Caco-2 (cell line): ENCODE results near the gene SSRP1. TPM values are rescaled to one million over a fixed set of nuclear protein-coding genes. Genes with fewer than 3 reads are reported as not detected.
A peak's percentile ranks its signal among the peaks of the same experiment; 100 is the strongest.

Experiments
- BruUV-seq: library from RNA; stranded (reverse); fragments of 400-500 nt; replicated peaks from 2 replicates; lab custom pipeline; 2021; lab: Mats Ljungman, UMichigan
- CTCF ChIA-PET: fragments of 300-600 bp; sonication (Branson Sonifier 250); formaldehyde crosslinking; loops from one replicate; lab custom pipeline; 2022; ENCODE audit warnings: antibody characterized with exemption; lab: Charles Lee
- POLR2A ChIA-PET: fragments of 300-600 bp; sonication (Branson Sonifier 250); formaldehyde crosslinking; loops from one replicate; lab custom pipeline; 2022; ENCODE audit warnings: antibody characterized with exemption; lab: Charles Lee
- DNase-seq, 2 experiments: peaks; one replicate each; pipeline versions ENCODE4 v3.0.0 to v3.0.0-alpha.2; 2020 to 2022
- H3K27me3 ChIP-seq: replicated peaks from 2 replicates; pipeline ENCODE4 v1.6.0; 2011; ENCODE audit warnings: low read length; ENCODE audit not compliant: control insufficient read depth, insufficient read depth
- H3K36me3 ChIP-seq: 2 replicates; pipeline ENCODE4 v1.5.1; 2011; ENCODE audit warnings: low read length; ENCODE audit not compliant: control insufficient read depth, insufficient read depth
- H3K4me1 ChIP-seq: fragments of 250-450 bp; sonication (Bioruptor Pico); 2 replicates; pipeline ENCODE4 v1.5.1; 2020; ENCODE audit warnings: mild to moderate bottlenecking
- H3K4me3 ChIP-seq: 2 replicates; pipeline ENCODE4 v1.5.1; 2011; ENCODE audit warnings: low read depth, mild to moderate bottlenecking, control low read depth, low read length
- H3K9me3 ChIP-seq: fragments of 250-450 bp; sonication (Bioruptor Pico); 2 replicates; pipeline ENCODE4 v1.5.1; 2020; ENCODE audit warnings: mild to moderate bottlenecking, moderate library complexity
- H3K27ac Mint-ChIP-seq: one replicate; pipeline ENCODE4 v1.8.0; 2022; ENCODE audit warnings: mixed read lengths; ENCODE audit not compliant: unreplicated experiment
- H3K27me3 Mint-ChIP-seq: one replicate; pipeline ENCODE4 v1.8.0; 2022; ENCODE audit warnings: mixed read lengths; ENCODE audit not compliant: insufficient read depth, unreplicated experiment
- H3K36me3 Mint-ChIP-seq: one replicate; pipeline ENCODE4 v1.8.0; 2022; ENCODE audit warnings: mild to moderate bottlenecking, mixed read lengths; ENCODE audit not compliant: insufficient read depth, unreplicated experiment
- H3K4me1 Mint-ChIP-seq: one replicate; pipeline ENCODE4 v1.8.0; 2022; ENCODE audit warnings: low read depth, mixed read lengths; ENCODE audit not compliant: unreplicated experiment
- H3K4me3 Mint-ChIP-seq: one replicate; pipeline ENCODE4 v1.8.0; 2022; ENCODE audit warnings: mild to moderate bottlenecking, moderate library complexity, mixed read lengths; ENCODE audit not compliant: unreplicated experiment
- H3K9me3 Mint-ChIP-seq: one replicate; pipeline ENCODE4 v1.8.0; 2022; ENCODE audit warnings: mixed read lengths; ENCODE audit not compliant: unreplicated experiment
- intact Hi-C: fragments of 100-400 bp; cut with micrococcal nuclease; formaldehyde crosslinking; loops from one replicate; pipeline ENCODE4 v1.10.0; 2022; ENCODE audit not compliant: unreplicated experiment
- total RNA-seq: library from RNA; stranded (reverse); gene quantifications from 2 replicates; pipeline ENCODE4 v1.2.3, GENCODE V29; 2022
- TF ChIP-seq, protein P1 (sequence below), 2 experiments: fragments of 200-600 bp in 1 of 2; IDR thresholded peaks; 1 replicate in 1 of 2; 2 replicates in 1 of 2; pipeline versions ENCODE4 v1.5.1 to v1.8.0; 2011 to 2022; ENCODE audit warnings: antibody characterized with exemption in 1 of 2, control low read depth in 1 of 2, inconsistent platforms in 1 of 2, low read depth in 1 of 2, low read length in 1 of 2, mild to moderate bottlenecking in 1 of 2, moderate library complexity in 1 of 2; ENCODE audit not compliant: insufficient read depth in 1 of 2, severe bottlenecking in 1 of 2, unreplicated experiment in 1 of 2

Gene SSRP1
- total RNA-seq, 1 experiment from 2014 or later, result 212 TPM

GRCh38 chr11:57327721-57328120 is 8.0 kb downstream of the SSRP1 start:
- intact Hi-C loops, result no loop called here
- TF ChIP-seq, protein P1, sequence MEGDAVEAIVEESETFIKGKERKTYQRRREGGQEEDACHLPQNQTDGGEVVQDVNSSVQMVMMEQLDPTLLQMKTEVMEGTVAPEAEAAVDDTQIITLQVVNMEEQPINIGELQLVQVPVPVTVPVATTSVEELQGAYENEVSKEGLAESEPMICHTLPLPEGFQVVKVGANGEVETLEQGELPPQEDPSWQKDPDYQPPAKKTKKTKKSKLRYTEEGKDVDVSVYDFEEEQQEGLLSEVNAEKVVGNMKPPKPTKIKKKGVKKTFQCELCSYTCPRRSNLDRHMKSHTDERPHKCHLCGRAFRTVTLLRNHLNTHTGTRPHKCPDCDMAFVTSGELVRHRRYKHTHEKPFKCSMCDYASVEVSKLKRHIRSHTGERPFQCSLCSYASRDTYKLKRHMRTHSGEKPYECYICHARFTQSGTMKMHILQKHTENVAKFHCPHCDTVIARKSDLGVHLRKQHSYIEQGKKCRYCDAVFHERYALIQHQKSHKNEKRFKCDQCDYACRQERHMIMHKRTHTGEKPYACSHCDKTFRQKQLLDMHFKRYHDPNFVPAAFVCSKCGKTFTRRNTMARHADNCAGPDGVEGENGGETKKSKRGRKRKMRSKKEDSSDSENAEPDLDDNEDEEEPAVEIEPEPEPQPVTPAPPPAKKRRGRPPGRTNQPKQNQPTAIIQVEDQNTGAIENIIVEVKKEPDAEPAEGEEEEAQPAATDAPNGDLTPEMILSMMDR (IDR thresholded peaks at IDR 0.05; ENCODE audit: insufficient read depth in 1 of 2, low read depth in 1 of 2, low read length in 1 of 2, severe bottlenecking in 1 of 2, unreplicated experiment in 1 of 2), result no peak
- H3K27me3 Mint-ChIP-seq, result no peaks in the 10 kb centered on the region
- H3K27ac Mint-ChIP-seq, result peak overlapping the region; percentile 3
- no peaks in the 10 kb centered on the region for H3K27me3 ChIP-seq
- H3K36me3 Mint-ChIP-seq, result peaks cover 85% of the 10 kb centered on the region
- H3K36me3 ChIP-seq, result peaks cover 5% of the 10 kb centered on the region
- H3K4me1 ChIP-seq, result peaks cover 30% of the 10 kb centered on the region
- BruUV-seq, result no TSS peak
- no peaks in the 10 kb centered on the region for H3K9me3 Mint-ChIP-seq
- CTCF ChIA-PET, result no interaction called here
- H3K4me3 Mint-ChIP-seq, result no peak overlapping the region
- DNase-seq, result no peak
- peaks cover 36% of the 10 kb centered on the region for H3K4me1 Mint-ChIP-seq
- no peak overlapping the region for H3K4me3 ChIP-seq
- no peaks in the 10 kb centered on the region for H3K9me3 ChIP-seq
- POLR2A ChIA-PET, result no interaction called here

DNA sequence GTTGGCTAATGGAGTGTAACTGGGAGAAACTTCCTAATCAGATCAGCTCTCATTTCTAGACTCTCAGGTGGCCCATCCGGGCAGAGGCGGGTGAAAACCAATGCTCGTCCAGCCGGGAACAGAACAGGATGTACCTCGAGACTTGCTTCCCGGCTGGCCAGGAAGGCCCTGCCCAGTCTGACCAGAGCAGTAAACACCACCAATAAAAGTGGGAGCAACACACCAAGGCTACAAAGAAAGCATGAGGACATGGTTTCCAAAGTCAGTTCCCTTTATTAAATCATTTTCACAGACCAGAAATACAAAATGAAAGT is 10.0 kb downstream of the SSRP1 start:
- Mint-ChIP-seq H3K27ac (peak overlapping the region; percentile 95), H3K4me1 (peaks cover 55% of the 10 kb centered on the region), H3K9me3 (no peaks in the 10 kb centered on the region), H3K36me3 (peaks cover 77% of the 10 kb centered on the region), H3K27me3 (no peaks in the 10 kb centered on the region), H3K4me3 (peak overlapping the region; percentile 88)
- Histone ChIP-seq H3K36me3 (peaks cover 4% of the 10 kb centered on the region), H3K9me3 (no peaks in the 10 kb centered on the region), H3K4me3 (peak overlapping the region; percentile 79), H3K4me1 (peaks cover 50% of the 10 kb centered on the region), H3K27me3 (no peaks in the 10 kb centered on the region)
- POLR2A ChIA-PET, result interaction anchor here (0.5 to 2.2 kb wide), 6 partner anchors 8 to 168 kb away, joined by 3 to 31 read pairs (median 4); partner anchors contain the start of gene SSRP1
- CTCF ChIA-PET, result interaction anchor here (1.2 to 2.3 kb wide), 4 partner anchors 10 to 76 kb away, joined by 3 to 13 read pairs (median 8); partner anchors contain the start of gene SSRP1
- TF ChIP-seq, protein P1 (IDR thresholded peaks at IDR 0.05; ENCODE audit: insufficient read depth in 1 of 2, low read depth in 1 of 2, low read length in 1 of 2, severe bottlenecking in 1 of 2, unreplicated experiment in 1 of 2), result no peak
- DNase-seq, result no peak
- intact Hi-C loops, result loop anchor here (1.0 to 2.0 kb wide), 3 partner anchors 10 to 37 kb away; partner anchors contain the start of gene SSRP1
- no TSS peak for BruUV-seq

DNA sequence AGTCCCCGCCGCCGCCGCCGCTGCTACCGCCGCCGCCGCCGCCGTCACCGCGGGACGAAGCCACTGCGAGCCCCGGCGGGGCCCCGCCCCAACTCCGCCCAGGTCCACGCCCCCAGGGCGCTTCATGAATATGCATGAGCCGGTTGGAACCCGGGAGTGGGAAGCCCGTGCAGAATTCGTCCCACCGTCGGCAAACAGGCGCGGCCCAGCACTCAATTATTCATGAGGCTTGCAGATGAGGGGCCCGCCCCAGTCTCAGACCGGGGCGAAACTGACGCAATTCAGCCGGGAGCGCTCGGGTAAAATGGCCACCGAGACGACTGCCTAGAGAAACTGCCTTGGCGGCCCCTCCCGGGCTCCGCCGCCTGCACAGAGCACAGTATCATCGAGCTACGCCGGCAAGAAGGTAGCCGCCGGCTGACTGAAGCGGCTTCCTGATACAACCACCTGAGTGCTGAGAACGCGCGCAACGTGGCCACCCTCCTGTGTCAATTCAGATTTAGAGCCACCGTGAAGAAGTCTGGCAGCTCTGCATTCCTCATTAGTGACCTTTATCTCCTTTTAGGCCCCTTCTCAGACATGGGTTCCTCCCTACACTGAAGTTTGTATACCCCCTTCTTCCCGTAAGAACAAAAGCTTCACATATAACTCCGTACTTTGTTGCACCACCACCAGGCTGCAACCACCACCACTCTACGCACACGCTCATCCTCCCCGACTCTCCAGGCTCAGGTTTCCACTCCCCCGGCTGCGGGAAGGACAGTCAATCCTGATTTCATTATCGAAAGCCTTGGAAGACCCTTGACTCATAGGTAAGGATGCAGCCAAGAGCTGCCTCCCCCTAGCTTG is 10.6 kb downstream of the SSRP1 start, which contains the start of gene TNKS1BP1:
Gene TNKS1BP1 (minus strand): TSS at position 67 of the 849 bp plus-strand sequence. CDS start 3,067 bp downstream, outside the sequence.
- ChIA-PET CTCF (interaction anchor here (0.8 to 2.3 kb wide), 6 partner anchors 10 to 76 kb away, joined by 3 to 13 read pairs (median 6); partner anchors contain the start of genes P2RX3 and SSRP1), POLR2A (interaction anchor here (0.5 to 2.2 kb wide), 7 partner anchors 9 to 168 kb away, joined by 3 to 31 read pairs (median 5); partner anchors contain the start of gene SSRP1)
- Mint-ChIP-seq H3K4me1 (peaks cover 57% of the 10 kb centered on the region), H3K36me3 (peaks cover 74% of the 10 kb centered on the region), H3K27me3 (no peaks in the 10 kb centered on the region), H3K27ac (peak within 1 kb of the TSS; percentile 95), H3K4me3 (peak within 1 kb of the TSS; percentile 88), H3K9me3 (no peaks in the 10 kb centered on the region)
- TSS peak; percentile 92 for BruUV-seq
- H3K4me1 ChIP-seq, result peaks cover 52% of the 10 kb centered on the region
- intact Hi-C loops, result loop anchor here (1.0 to 2.0 kb wide), 3 partner anchors 10 to 36 kb away; partner anchors contain the start of gene SSRP1
- no peaks in the 10 kb centered on the region for H3K27me3 ChIP-seq
- TF ChIP-seq, protein P1 (IDR thresholded peaks at IDR 0.05; ENCODE audit: insufficient read depth in 1 of 2, low read depth in 1 of 2, low read length in 1 of 2, severe bottlenecking in 1 of 2, unreplicated experiment in 1 of 2), result no peak
- peaks cover 3% of the 10 kb centered on the region for H3K36me3 ChIP-seq
- no peaks in the 10 kb centered on the region for H3K9me3 ChIP-seq
- peak within 1 kb of the TSS; percentile 79 for H3K4me3 ChIP-seq
- DNase-seq, result peak; percentile 98 to 99
